ENCODE results near the gene IL22RA2. TPM values are rescaled to one million over a fixed set of nuclear protein-coding genes. Genes with fewer than 3 reads are reported as not detected.

Gene IL22RA2
- total and polyA plus RNA-seq, 11 donors = 0.03 to 0.21 TPM; not detected in 9

DNA sequence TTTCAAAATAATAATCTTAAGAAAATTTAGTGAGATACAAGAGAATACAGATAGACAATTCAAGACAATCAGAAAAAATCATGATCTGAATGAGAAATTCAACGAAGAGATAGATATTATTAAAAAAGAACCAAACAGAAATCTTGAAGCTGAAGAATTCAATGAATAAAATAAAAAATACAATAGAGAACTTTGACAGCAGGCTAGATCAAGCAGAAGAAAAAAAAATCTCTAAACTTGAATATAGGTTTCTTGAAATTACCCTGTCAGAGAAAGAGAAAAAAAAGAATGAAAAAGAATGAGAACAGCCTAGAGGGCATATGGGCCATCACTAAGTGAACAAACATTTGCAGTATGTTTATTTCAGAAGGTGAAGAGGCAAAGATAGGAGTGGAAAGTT is 39.0 kb downstream of the IL22RA2 start:
- TF ChIP-seq POLR2A (IDR thresholded peaks at IDR 0.05) = no peak
- TF ChIP-seq, protein P1, sequence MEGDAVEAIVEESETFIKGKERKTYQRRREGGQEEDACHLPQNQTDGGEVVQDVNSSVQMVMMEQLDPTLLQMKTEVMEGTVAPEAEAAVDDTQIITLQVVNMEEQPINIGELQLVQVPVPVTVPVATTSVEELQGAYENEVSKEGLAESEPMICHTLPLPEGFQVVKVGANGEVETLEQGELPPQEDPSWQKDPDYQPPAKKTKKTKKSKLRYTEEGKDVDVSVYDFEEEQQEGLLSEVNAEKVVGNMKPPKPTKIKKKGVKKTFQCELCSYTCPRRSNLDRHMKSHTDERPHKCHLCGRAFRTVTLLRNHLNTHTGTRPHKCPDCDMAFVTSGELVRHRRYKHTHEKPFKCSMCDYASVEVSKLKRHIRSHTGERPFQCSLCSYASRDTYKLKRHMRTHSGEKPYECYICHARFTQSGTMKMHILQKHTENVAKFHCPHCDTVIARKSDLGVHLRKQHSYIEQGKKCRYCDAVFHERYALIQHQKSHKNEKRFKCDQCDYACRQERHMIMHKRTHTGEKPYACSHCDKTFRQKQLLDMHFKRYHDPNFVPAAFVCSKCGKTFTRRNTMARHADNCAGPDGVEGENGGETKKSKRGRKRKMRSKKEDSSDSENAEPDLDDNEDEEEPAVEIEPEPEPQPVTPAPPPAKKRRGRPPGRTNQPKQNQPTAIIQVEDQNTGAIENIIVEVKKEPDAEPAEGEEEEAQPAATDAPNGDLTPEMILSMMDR (IDR thresholded peaks at IDR 0.05) = no peak
- Histone ChIP-seq H3K4me3 (no peak overlapping the region), H3K36me3 (no peaks in the 10 kb centered on the region), H3K4me1 (no peaks in the 10 kb centered on the region), H3K9me3 (peaks cover 0 to 26% (median 12%) of the 10 kb centered on the region in 12 donors), H3K27me3 (no peaks in the 10 kb centered on the region), H3K27ac (no peak overlapping the region)
- ATAC-seq (no peak), DNase-seq (no peak)
- WGBS, 4 donors = 87 to 97% (median 92%) methylated on average over 1 of the region's 1 CpG
- intact Hi-C loops (cut with DNase I) = no loop called here

DNA sequence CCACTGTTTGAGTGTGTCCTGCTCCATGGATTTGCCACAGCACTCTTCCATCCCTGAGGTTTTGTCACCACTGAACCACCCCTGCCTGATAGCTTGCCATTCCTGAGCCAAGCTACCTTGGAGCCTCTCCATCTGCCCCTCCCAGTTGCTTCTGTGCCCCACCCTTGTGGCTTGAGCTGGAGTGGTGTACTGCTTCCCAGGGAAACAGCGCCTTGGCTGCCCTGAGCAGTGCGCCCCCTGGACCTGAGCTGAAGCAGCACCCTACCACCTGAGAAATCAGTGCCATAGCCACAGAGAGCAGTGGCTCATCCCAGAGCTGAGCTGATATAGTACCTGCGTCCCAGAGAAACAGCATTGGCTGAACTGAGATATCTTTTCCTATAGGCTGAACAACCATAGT is 40.3 kb downstream of the IL22RA2 start:
- ATAC-seq = no peak
- peaks cover 0 to 34% (median 12%) of the 10 kb centered on the region in 12 donors for H3K9me3 ChIP-seq
- no peaks in the 10 kb centered on the region for H3K4me1 ChIP-seq
- no peak for TF ChIP-seq POLR2A (IDR thresholded peaks at IDR 0.05)
- TF ChIP-seq, protein P1 (IDR thresholded peaks at IDR 0.05) = no peak
- H3K27me3 ChIP-seq = no peaks in the 10 kb centered on the region
- WGBS, 4 donors = 94 to 100% (median 96%) methylated on average over 3 of the region's 3 CpGs
- DNase-seq = no peak
- no peak overlapping the region for H3K27ac ChIP-seq
- no peak overlapping the region for H3K4me3 ChIP-seq
- intact Hi-C loops (cut with DNase I) = no loop called here
- no peaks in the 10 kb centered on the region for H3K36me3 ChIP-seq

DNA sequence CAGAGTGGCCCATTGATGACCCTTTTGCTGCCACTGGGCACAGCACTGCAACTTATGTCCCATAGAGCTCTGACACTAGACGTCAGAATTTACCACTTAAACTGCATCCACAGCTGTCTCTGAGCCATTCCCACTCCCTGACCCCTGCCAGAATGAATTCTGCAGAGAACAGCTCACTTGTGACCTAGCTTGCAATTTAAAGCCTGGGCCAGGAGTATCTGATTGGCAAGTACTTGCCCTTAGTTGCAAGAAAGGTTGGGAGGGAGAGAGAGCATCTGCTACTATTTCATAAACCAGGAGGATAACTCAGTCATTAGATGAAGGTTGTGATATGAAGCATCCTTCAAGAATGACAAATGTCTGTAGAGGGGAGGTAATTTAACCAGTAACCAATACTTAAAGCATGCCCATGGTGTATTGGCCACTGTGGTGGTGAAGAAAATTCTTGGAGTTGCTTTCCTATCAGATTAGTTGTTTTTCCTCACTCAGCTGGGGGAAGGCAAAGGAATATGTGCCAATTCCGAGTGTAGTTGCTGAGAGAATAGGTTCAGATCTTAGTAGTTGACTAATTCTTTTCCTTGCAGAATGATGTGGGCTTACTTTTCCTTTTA is 46.5 kb downstream of the IL22RA2 start:
- Histone ChIP-seq H3K4me1 (peaks cover 0 to 6% (median 0%) of the 10 kb centered on the region in 12 donors), H3K27ac (no peak overlapping the region), H3K9me3 (peaks cover 0 to 8% (median 0%) of the 10 kb centered on the region in 12 donors), H3K36me3 (no peaks in the 10 kb centered on the region), H3K4me3 (no peak overlapping the region), H3K27me3 (no peaks in the 10 kb centered on the region)
- DNase-seq (no peak), ATAC-seq (peak in 1 of 4 donors; percentile 16)
- TF ChIP-seq, protein P1 (IDR thresholded peaks at IDR 0.05) = no peak
- TF ChIP-seq POLR2A (IDR thresholded peaks at IDR 0.05) = no peak
- WGBS, 4 donors = 49 to 64% (median 58%) methylated on average over 2 of the region's 2 CpGs
- intact Hi-C loops (cut with DNase I) = no loop called here

DNA sequence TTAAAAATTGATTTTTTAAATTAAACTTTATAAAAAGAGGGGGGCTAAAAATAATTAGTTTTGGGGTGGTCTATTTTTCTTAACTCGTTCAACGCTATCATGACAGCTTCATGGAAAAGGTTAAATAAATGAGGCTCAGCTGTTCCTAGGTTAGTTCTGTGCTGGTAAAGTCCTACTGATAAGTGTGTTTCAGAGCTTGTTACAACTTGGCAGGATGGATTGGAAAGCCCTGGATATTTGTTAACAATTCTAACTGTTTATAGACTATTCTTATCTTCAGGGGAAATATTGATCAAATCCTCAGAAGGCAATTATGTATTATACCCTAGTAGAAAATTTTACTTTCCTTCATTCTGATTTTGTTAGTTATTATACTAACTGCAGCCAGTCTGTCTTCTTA is 50.4 kb downstream of the IL22RA2 start:
- ATAC-seq (no peak), DNase-seq (no peak)

More for the DNA sequence above, 50.4 kb downstream of the IL22RA2 start:
- H3K36me3 ChIP-seq = no peaks in the 10 kb centered on the region
- no peak overlapping the region for H3K27ac ChIP-seq
- no peaks in the 10 kb centered on the region for H3K27me3 ChIP-seq
- intact Hi-C loops (cut with DNase I) = no loop called here
- WGBS, 4 donors = 79 to 93% (median 84%) methylated on average over 2 of the region's 2 CpGs
- peaks cover 0 to 7% (median 0%) of the 10 kb centered on the region in 12 donors for H3K4me1 ChIP-seq
- H3K4me3 ChIP-seq = no peak overlapping the region
- TF ChIP-seq, protein P1 (IDR thresholded peaks at IDR 0.05) = no peak
- TF ChIP-seq POLR2A (IDR thresholded peaks at IDR 0.05) = no peak
- peaks cover 0 to 26% (median 11%) of the 10 kb centered on the region in 12 donors for H3K9me3 ChIP-seq
